ENCODE results near the gene FBXW7. TPM values are rescaled to one million over a fixed set of nuclear protein-coding genes. Genes with fewer than 3 reads are reported as not detected.

The FBXW7 gene, protein sequence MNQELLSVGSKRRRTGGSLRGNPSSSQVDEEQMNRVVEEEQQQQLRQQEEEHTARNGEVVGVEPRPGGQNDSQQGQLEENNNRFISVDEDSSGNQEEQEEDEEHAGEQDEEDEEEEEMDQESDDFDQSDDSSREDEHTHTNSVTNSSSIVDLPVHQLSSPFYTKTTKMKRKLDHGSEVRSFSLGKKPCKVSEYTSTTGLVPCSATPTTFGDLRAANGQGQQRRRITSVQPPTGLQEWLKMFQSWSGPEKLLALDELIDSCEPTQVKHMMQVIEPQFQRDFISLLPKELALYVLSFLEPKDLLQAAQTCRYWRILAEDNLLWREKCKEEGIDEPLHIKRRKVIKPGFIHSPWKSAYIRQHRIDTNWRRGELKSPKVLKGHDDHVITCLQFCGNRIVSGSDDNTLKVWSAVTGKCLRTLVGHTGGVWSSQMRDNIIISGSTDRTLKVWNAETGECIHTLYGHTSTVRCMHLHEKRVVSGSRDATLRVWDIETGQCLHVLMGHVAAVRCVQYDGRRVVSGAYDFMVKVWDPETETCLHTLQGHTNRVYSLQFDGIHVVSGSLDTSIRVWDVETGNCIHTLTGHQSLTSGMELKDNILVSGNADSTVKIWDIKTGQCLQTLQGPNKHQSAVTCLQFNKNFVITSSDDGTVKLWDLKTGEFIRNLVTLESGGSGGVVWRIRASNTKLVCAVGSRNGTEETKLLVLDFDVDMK
- 85.0 TPM for total RNA-seq

DNA sequence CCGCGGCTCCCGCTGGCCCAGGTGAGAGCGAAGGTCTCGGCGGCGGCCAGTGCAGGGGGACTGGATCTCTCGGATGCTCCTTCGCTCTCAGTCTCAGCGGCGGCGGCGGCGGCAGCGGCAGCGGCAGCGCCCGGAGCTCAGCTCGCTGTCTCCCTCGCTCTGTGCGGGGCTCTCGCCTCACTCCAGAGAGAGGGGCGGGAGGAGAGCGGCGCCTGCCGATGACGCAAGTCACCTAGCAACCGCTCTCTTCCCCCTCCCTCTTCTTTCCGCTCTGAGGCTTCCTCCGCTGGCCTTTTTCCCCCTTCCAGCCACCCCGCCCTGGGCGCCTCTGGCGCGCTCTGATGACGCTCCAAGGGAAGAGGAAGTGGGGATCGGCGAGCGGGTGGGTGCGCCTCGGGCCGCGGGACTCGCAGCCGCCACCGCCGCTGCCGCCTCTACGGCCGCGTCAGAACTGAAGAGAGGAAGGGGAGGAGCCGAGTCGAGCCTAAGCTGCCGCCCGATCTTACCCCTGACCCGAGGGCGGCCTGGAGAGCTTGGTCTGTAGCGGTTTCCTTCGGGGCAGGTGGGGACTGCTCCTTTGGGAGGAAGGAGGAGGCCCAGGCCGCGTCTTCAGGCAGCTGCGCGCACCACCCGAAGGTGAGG, at the start of gene FBXW7:
Gene FBXW7, minus strand, starts transcription at position 190 of the 642 bp plus-strand sequence. CDS start 124,289 bp downstream, outside the sequence.
- DNase-seq (ENCODE audit: low spot score) = peak; percentile 100
- peak; percentile 99 for ATAC-seq
- intact Hi-C loops (cut with DNase I) = no loop called here

DNA sequence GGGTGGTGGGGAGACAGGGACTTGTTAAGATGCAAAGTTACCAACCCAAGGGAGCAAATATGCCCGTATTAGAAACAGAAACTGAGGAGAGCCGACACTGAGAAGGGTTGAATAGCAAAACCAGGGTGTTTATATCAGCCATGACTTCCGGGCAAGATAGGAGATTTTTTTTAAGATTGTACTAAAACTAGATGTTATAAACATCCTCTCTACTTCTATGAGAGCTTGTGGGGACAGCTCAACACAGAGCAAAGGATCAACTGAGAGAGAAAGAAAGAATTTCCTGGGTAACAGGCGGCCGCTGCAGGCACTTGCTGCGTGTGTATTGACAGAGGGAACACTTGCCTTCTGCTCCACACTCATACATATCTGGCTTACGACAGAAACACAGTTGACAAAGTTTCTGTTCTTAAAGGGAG, 49.1 kb upstream of the FBXW7 start:
- intact Hi-C loops (cut with DNase I) = no loop called here
- no peak for DNase-seq (ENCODE audit: low spot score)
- peak; percentile 36 for ATAC-seq

DNA sequence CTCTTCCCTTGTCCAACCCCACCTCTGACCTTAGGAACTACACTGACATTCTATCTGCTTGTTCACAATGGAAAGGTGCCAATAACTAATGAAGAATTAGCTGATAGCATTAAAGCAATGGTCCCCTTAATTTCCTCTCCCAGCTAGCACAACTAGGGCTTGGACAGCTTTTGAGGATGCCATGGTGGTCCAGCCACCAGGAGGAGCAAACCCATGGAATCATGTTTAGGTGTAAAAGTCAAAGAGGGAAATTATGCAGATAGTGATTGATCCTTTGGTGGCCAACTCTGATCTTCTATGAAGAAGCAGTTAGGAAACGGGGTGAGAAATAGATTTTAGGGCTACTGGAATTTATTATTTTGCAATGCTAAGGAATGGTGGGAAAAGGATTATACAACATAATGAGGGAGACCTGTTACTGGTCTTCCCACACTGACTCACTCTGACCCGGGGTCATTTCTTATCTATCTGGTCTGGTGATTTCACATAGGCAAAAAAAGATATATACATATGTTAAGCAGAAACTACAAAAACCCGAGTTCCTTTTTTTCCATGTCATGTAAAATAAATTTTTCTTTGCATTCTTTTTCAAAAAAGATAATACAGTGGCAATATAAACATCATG, 45.8 kb upstream of the FBXW7 start:
- intact Hi-C loops (cut with DNase I) = no loop called here
- DNase-seq (ENCODE audit: low spot score) (no peak), ATAC-seq (no peak)

DNA sequence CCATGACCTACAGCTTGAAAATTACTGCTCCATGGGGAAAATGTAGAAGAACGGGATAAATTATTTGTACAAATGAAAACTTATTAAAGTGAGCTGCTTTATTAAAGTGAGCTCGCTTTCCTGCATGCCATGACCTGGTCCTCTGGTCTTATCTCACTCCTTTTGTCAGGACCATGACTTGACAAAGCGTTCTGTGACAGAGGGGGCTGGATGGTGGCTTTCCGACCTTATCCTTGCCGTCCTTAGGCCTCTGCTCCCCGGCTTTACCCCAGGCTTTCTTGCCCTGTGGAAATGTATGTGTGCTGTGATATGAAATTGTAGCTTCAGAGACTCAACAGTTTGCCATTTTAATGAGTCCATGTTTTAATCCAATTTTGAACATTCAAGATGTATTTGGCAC, 44.0 kb upstream of the FBXW7 start:
- intact Hi-C loops (cut with DNase I) = no loop called here
- ATAC-seq (no peak), DNase-seq (ENCODE audit: low spot score) (no peak)

DNA sequence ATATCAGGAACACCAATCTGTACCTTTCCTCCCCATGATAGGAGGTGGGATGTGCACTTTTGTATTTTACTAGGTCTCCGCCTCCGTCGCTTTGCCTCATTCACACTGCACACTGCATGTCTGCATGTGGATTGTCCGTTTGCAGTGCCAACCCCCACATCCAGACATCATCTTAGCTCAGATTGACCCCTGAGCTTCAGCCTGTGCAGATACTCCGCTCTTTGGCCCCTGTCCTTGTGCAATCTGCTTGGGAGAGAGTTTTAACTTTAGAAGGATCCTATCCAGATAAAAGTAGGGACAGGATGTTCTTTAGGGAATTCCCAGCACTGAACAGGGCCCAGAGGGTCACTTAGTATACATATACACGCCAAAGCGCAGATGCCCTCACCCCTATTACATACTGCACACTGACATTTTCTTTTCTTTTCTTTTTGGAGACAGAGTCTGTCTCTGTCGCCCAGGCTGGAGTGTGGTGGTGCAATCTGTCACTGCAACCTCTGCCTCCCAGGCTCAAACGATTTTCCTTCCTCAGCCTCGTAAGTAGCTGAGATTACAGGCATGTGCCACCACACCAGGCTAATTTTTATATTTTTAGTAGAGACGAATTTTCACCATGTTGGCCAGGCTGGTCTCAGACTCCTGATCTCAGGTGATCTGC, 43.3 kb upstream of the FBXW7 start:
- DNase-seq (ENCODE audit: low spot score) (no peak), ATAC-seq (no peak)
- intact Hi-C loops (cut with DNase I) = no loop called here

DNA sequence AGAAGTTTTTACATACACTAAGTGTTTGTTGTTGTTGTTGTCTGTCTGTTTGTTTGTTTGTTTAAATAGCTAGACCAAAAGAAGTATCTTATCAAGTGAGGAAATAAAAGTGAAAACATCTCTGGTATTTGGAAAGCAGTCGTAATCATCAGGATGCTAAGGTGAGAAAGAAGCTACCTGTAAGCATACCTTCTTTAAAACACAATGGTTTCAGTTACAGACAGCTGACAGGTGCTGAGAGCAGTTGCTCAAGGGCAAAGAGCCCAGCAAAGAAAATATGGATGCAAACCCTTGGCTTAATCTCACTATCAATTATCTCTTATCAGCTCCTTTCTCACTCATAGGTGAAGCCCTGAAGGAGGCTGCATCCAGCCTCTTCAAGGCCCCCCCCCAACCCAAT, 42.8 kb upstream of the FBXW7 start:
- intact Hi-C loops (cut with DNase I) = no loop called here
- ATAC-seq (no peak), DNase-seq (ENCODE audit: low spot score) (no peak)

DNA sequence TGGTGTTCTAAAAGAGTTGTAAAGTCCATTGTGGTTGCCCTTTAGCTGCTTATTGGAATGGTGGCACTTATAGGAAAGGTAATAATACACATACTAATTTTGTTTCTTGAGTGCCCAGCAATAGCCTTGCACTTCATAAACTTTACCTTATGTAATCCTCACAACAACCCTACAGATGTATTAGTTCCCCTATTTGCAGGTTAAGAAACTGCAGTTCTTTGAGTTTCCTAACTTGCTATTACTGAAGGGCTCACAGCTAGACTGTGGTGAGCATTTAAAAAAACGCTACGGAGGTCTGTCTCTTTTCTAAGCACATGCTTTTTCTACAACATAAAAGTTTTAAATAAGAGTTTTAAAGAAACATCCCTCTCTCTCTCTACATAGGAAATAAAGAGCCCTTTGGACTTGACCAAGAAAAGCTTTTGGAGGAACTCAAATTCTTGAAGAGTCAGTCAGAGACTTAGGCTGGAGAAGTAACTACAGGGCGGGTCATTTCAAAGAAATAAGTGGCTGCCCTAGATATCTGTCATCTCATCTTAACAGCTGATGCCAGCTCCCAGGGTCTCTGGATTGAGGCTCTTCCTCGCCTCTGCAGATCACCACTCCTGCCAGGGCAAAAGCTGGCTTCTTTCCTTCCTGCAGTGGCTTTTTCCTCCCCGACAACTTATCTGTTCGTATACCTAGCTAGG, 42.0 kb upstream of the FBXW7 start:
- intact Hi-C loops (cut with DNase I) = no loop called here
- ATAC-seq (no peak), DNase-seq (ENCODE audit: low spot score) (no peak)

DNA sequence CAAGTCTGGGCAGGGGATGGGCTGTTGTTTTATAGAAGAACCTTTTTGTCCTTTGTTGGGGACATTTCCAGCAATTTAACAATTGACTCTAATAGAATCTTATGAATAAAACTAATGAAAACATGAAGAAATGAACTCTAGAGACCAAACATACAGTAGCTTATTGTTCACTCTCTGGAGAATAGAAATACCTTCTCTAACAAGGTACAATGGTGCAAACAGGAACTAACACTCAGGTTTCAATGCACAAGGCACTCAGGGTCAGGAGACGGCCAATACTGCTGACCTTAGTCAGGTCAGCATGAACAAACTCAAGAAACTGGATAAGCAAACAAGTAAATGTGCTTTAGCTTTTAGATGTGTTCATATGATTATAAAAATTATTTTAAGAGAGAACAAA, 39.6 kb upstream of the FBXW7 start:
- ATAC-seq (no peak), DNase-seq (ENCODE audit: low spot score) (no peak)
- intact Hi-C loops (cut with DNase I) = no loop called here

DNA sequence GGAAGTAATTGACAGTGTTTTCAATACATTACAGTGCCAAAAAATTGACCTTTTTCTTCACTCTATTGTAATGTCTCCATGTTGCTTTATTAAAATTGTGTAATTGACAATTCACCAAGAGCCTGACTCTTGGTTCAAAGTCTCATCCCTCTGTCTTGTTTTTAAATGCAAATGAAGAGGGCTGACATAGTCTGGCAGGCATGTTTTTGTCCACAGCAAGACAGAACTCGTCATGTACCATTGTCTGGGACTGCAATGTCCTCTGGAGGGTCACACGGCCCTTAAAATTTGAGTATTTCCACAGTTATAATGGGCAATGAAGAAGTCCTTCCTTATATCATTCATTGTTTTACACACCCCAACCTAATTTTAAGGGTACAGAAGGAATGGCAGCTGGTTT, 38.0 kb upstream of the FBXW7 start:
- no peak for DNase-seq (ENCODE audit: low spot score)
- ATAC-seq = no peak
- intact Hi-C loops (cut with DNase I) = no loop called here

DNA sequence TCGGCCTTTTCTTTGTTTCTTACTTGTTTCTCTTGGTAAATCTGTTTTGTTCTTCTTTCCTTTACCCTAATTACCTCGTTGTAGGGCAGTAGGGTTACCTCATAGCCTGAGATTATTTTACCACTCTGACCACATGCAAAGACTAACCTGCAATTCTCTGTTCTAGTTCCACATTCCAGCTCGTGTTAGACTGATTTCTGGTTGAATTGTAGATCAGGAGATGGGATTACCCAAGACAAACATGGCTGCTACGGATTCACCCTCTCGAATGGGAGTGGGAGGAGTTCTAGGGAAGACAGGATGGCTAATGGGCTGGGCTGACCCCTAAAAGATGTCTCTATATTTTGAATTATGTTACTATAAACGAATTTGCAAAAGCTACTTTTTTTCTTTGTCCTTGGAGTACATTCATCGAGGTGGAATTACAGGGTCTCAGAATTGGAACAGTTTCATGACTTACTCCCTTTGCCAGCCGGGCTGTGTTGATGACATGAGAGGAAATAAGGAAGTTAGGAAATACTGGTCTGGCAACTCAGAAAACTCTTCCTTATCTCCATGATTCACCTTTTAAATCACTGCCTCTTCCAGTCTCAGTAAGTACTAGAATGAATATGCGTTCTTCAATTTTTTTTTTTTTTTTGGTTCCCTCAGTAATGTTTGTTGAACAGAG, 36.7 kb upstream of the FBXW7 start:
- DNase-seq (ENCODE audit: low spot score) (no peak), ATAC-seq (no peak)
- intact Hi-C loops (cut with DNase I) = no loop called here

DNA sequence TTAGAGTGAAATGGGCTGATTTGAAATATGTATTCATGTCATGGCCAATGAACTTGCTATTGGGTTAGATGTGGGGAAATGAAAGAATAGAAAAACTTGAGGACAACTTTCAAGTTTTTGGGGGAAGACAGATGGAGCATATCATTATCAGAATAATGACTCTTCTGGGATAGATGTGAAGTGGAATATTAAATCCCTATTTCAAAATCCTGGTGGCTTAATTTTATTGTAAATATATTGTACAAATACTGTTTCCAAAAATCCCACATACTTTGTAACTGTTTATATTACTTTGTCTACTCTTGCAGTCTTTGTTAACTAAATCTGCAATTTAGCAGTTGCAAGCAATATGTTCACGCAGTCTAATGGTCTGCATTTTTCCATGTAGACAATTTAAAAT, 35.9 kb upstream of the FBXW7 start:
- no peak for DNase-seq (ENCODE audit: low spot score)
- intact Hi-C loops (cut with DNase I) = no loop called here
- no peak for ATAC-seq

DNA sequence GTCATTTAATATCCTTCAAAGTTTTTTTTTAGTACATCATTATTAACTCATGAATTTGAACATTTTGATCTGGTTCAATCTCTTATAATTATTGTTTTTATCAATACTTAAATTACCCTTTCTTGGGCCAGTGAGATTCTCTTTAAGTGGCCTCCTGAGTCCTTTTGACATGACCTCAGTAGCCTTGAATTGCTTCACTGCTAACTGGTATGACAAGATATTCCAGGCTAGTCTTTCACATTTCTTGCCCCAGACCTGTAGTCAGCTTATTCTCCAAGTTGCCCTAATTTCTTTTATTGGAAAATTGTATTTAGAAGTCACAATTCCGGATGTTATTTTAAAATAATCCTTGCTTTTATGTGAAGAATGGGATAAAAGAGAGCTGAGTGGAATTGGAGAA, 35.4 kb upstream of the FBXW7 start:
- no peak for DNase-seq (ENCODE audit: low spot score)
- intact Hi-C loops (cut with DNase I) = no loop called here
- ATAC-seq = no peak

DNA sequence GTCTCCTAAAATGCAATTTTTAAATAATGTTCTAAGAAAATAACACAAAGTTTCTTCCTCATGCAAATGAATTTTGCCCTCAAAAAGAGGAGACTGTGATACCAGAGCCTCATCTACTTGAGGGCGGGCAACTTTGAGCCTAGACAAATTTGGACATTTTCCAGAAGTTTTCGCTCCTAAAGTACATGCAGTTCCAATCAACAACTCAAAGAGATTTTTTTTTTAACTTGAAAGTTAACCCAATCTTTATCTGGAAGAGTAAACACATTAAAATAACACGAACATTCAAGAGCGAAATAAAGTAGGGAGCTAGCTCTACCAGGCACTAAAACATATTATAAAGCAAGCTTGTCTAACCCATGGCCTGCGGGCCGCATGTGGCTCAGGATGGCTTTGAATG, 29.4 kb upstream of the FBXW7 start:
- intact Hi-C loops (cut with DNase I) = no loop called here
- DNase-seq (ENCODE audit: low spot score) (no peak), ATAC-seq (no peak)

DNA sequence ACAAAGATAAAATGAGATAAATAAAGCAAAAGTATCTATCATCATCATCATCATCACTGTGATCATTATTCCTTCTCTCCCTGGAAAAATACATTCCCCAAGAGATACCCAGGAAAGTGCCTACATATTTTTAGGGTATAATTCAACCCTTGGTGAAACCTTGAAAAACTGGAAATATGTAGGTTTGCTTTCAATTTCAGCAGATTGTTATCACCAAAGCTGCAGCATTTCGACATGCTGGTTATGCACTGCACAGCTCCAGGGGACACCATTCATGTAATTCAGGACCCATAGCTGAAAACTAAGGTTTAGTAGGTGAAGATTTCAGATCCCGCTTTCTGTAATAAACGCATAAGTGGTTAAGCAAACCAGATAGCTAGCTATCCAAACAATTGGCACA, 28.4 kb upstream of the FBXW7 start:
- intact Hi-C loops (cut with DNase I) = no loop called here
- DNase-seq (ENCODE audit: low spot score) (no peak), ATAC-seq (no peak)

DNA sequence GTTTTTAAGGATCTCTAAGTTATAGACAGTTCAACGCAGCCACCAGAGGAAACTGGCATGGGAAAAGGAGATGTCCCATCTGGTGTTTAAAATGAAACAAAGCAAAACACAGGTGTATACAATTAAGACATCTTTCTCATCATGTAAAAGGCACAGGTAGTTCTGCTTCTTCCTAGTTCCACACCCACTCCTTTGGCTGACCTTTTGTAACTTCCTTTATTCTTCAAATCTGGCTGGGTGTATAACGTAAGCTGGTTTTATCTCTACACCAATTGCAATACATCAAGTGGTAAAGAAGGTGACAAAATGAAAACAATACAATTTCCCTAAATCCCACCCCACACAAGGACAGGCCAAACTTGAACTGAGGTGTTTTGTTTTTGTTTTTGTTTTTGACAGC, 27.3 kb upstream of the FBXW7 start:
- intact Hi-C loops (cut with DNase I) = no loop called here
- ATAC-seq (no peak), DNase-seq (ENCODE audit: low spot score) (no peak)

DNA sequence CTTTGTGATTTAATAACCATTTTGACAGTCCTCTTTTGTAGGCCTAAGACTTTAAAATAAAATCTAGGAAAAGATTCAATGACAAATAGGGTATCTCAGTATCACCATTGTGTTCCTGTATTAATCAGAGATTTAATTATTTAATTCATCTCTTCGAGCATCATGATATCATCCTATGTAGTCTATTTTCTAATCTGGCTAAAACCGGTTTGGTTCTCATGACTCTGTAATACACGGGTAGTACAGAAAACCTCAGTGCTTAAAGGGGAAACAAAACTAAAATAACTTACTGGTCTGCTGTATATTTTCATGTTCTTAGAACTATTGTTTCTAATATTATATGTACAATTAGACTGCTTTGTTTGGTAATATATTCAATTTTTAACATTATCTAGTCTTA, 23.7 kb upstream of the FBXW7 start:
- intact Hi-C loops (cut with DNase I) = no loop called here
- DNase-seq (ENCODE audit: low spot score) = no peak
- ATAC-seq = no peak

DNA sequence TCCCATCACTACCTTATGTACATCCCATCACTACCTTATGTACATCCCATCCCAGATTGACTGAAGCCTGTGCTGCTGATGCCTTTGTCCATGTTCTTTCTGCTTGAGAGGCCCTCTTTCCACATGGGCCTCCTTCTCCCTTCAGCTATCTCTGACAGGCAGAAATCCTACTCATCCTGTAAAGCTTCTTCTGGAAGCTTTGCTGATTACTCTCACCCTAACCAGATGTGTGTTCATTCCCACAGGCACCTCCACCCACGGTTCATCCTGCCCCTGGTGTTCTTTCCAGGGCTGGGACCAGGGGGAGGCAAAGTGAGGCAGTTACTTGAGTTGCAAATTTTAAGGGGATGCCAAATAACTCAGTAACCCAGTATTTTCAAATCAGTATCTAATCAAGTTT, 22.5 kb upstream of the FBXW7 start:
- intact Hi-C loops (cut with DNase I) = no loop called here
- no peak for DNase-seq (ENCODE audit: low spot score)
- ATAC-seq = no peak

DNA sequence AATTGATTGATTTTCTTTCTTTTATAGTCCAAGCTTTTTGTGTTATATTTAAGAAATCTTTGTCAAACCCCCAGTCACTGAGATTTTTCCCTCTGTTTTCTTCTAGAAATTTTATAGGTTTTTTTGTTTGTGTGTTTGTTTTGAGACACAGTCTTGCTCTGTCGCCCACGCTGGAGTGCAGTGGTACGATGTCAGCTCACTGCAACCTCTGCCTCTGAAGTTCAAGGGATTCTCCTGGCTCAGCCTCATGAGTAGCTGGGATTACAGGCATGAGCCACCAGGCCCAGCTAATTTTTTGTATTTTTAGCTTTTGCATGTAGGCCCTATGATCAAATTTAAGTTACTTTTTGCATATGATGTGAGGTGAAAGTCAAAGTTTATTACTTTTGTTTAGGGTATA, 20.9 kb upstream of the FBXW7 start:
- intact Hi-C loops (cut with DNase I) = no loop called here
- DNase-seq (ENCODE audit: low spot score) = no peak
- no peak for ATAC-seq
